GM10248 (cell line): ENCODE results near the gene FILIP1L.
A peak's percentile ranks its signal among the peaks of the same experiment; 100 is the strongest.

Source experiments
- CTCF ChIA-PET: fragments of 300-600 bp; sonication (Branson Sonifier 250); formaldehyde crosslinking; extraction: SDS; loops from one replicate; lab custom pipeline; 2021; ENCODE audit warnings: antibody characterized with exemption; lab: Yijun Ruan, JAX
- POLR2A ChIA-PET: fragments of 350-650 bp; sonication (Branson Sonifier 250); formaldehyde crosslinking; extraction: SDS; loops from one replicate; lab custom pipeline; 2020; ENCODE audit warnings: antibody characterized with exemption; lab: Yijun Ruan, JAX
- DNase-seq: peaks from one replicate; pipeline ENCODE4 v3.0.0; 2012; ENCODE audit errors: extremely low spot score
- TF ChIP-seq, protein P1 (sequence below): IDR thresholded peaks from 2 replicates; pipeline ENCODE4 v1.5.1; 2012; ENCODE audit warnings: mild to moderate bottlenecking, low read depth; ENCODE audit errors: extremely low read depth, missing control alignments, control extremely low read depth

The FILIP1L gene

DNA sequence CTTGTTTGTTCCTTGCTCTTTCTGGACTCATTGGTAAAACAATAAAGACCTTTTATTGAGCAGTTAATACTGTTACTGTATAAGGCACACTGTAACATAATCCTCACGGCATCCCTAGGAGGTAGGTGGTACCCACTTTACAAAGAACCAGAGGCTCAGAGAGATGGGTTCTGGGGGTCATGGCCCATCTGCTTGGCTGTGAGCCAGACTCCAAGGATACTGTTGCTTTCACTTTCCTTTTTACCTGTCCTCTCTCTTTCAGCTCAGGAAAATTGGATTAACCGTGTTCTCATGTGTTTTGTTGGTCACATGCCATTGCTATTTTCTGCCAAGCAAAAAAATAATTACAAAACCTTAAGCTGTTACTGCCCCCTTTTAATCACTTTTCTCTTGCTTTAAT lies 34.8 kb upstream of the FILIP1L start:
- POLR2A ChIA-PET: no interaction called here
- TF ChIP-seq, protein P1, sequence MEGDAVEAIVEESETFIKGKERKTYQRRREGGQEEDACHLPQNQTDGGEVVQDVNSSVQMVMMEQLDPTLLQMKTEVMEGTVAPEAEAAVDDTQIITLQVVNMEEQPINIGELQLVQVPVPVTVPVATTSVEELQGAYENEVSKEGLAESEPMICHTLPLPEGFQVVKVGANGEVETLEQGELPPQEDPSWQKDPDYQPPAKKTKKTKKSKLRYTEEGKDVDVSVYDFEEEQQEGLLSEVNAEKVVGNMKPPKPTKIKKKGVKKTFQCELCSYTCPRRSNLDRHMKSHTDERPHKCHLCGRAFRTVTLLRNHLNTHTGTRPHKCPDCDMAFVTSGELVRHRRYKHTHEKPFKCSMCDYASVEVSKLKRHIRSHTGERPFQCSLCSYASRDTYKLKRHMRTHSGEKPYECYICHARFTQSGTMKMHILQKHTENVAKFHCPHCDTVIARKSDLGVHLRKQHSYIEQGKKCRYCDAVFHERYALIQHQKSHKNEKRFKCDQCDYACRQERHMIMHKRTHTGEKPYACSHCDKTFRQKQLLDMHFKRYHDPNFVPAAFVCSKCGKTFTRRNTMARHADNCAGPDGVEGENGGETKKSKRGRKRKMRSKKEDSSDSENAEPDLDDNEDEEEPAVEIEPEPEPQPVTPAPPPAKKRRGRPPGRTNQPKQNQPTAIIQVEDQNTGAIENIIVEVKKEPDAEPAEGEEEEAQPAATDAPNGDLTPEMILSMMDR: no peak
- CTCF ChIA-PET: interaction anchor here (0.7 kb wide), 1 partner anchor 8 kb away, joined by 3 read pairs; no protein-coding TSS in a partner anchor
- DNase-seq: no peak

DNA sequence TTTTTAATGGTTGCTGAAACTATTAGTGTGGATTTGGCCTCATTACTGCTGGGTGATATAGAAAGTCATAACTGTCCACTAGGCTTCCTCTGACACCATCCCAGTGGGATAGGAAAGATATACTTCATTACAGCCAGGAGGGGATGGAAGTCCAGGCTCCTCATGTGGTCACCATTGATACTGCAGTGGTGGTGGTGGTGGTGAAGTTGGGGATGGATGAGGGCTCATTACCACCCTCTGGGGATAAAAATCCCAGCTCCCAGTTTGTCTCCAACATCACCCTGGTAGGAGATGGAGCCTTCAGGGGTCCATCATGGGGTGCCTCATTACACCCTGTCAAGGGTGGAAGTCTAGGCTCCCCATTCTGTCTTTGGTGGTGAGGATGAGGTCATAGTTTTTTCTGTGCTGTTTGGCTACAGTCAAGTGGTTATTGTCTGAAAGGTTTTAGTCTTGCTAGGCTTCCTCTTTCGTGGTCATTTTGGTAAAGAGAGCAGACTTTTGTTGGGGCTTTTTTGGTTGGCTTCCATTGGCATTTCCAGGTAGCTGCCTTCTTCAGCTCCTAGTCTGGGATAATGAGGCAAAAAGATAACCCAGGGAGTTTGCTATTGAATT lies 30.1 kb upstream of the FILIP1L start:
- ChIA-PET POLR2A (no interaction called here), CTCF (interaction anchor here (0.7 to 1.9 kb wide), 4 partner anchors 10 to 99 kb away, joined by 3 to 5 read pairs (median 3); no protein-coding TSS in a partner anchor)
- peak; percentile 48 for DNase-seq
- TF ChIP-seq, protein P1: no peak

DNA sequence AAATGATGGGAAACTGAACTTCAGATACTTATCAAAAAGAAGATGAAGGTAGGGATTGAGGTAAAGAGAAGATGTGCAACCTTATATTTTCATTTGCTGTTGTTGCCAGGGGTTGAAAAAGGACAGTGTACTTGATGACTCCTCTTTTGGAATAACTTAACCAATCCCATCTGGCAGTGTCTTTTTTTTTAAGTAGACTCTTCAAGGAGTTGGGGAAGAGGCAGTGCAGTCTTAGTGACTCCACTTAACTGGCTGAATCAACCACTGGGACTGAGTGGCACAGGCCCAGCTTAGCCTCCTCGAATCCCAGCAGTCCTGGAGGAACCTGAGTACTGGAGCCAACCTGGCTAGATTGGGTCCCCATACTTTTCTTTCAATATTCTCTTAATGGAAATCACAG lies 27.3 kb upstream of the FILIP1L start:
- ChIA-PET CTCF (interaction anchor here (1.8 kb wide), 1 partner anchor 72 kb away, joined by 4 read pairs; no protein-coding TSS in a partner anchor), POLR2A (no interaction called here)
- no peak for DNase-seq
- TF ChIP-seq, protein P1: no peak

DNA sequence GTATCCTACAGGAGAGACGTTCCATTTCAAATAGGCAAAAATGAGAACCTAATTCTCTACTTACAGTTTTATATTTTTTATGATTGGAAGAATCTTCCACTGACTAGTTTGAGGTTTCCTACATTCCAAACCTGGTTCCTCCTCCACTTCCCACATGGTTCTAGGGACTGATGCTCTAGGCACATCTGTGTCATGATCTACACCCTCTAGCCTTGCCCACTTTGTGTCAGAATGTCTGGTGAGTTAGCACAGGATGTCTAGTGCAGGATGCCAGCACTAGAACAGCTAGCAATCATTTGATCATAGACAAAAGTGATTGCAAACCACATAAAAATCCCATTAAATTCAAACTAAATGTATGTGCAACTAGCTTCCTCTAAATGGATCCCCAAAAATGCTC lies 26.7 kb upstream of the FILIP1L start:
- TF ChIP-seq, protein P1: no peak
- ChIA-PET CTCF (interaction anchor here (1.3 to 1.8 kb wide), 3 partner anchors 8 to 72 kb away, joined by 3 to 8 read pairs (median 4); no protein-coding TSS in a partner anchor), POLR2A (no interaction called here)
- no peak for DNase-seq

DNA sequence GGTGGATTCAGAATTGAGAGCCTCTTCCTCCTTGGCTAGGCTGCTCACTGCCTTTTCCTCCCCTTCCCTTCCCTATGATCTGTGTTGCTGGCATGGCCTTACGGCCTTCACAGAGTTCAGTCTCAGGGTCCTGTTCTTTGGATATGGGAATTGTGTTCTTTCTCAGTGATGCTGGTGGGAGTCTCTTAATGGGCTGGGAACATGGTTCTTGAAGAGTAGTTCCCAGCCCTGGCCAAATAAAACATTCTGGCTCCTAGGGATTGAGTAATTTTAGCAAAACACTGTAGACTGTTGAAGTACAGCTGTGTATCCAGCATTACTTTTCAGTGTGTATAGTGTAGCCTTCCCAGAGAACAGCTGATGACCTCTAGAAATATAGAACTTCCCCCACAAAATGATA lies 22.6 kb upstream of the FILIP1L start:
- ChIA-PET POLR2A (no interaction called here), CTCF (interaction anchor here (0.8 kb wide), 1 partner anchor 53 kb away, joined by 3 read pairs; no protein-coding TSS in a partner anchor)
- no peak for DNase-seq
- TF ChIP-seq, protein P1: no peak

DNA sequence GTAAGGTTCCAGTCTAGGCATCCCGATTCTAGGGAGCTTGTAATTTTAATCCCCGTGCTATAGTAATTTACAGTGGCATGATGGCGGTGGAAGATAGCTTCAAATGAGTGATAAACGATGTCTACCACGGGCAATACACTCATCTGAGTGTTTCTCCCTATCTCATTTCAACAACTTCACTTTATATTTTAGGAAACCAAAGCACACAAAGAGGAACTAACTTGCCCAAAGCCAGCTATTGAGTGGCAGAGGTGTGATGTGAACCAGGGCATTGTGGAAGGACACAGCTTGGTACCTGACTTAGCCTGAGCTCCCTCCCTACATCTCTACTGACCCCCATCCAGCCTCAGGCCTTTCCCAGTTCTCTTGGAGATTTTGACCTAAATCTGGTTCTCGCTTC lies 16.9 kb upstream of the FILIP1L start:
- ChIA-PET POLR2A (no interaction called here), CTCF (interaction anchor here (1.0 to 2.3 kb wide), 5 partner anchors 9 to 27 kb away, joined by 3 to 8 read pairs (median 6); no protein-coding TSS in a partner anchor)
- TF ChIP-seq, protein P1: no peak
- no peak for DNase-seq
